ENCODE measurements around the gene MYH7.
A peak's percentile ranks its signal among the peaks of the same experiment; 100 is the strongest.

Gene MYH7

GRCh38 chr14:23447361-23448350 lies 12.2 kb upstream of the MYH7 start:
- no peak for DNase-seq

DNA sequence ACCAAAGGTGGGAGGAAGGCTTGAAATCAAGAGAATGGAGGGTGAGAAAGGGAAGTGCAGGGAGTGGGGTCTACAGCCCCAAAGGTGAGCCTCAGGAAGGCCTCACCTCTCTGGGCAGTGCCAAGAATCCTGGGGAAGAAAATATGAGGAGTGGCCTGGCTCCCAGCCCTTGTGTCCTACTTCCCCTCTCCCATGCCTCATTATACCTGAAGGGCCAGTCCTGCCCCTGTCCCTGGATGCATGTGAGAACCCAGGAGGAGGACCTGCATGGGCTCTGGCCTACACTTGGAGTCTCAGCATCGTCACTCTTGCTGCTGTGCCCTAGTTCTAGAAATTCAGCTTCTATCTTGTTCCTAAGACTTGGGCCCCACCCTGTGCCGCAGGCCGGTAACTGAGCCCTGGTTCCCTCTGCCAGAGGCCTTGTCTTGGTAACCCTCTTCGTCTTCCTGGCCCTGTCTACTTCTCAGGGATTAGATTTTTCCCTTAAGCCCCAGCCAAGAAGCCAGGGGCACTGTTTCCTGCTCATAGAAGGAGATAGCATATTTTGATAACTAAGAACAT lies 10.9 kb upstream of the MYH7 start:
- DNase-seq, result no peak

DNA sequence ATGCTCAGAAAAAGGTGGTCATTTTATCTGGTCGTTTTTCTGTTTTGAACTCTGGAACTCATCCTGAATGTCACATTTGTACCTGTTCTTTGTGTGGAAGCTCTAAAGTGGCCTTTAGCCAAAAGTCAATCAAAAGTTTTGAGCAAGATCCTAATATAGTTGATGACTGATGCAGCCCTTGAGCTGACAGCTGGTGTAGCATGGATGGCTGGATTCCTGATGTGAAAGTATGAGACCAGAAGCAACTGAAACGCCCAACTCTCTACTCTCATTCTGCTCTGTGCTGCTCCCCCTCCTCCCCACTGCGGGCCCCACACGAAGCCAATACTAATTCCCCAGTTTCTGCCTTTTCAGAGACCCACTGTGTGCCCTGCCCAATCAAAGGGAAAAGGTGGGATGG lies 10.3 kb upstream of the MYH7 start:
- no peak for DNase-seq

- no peak for DNase-seq
These were observed 8.9 kb upstream of the MYH7 start for GRCh38 chr14:23444314-23444713.

DNA sequence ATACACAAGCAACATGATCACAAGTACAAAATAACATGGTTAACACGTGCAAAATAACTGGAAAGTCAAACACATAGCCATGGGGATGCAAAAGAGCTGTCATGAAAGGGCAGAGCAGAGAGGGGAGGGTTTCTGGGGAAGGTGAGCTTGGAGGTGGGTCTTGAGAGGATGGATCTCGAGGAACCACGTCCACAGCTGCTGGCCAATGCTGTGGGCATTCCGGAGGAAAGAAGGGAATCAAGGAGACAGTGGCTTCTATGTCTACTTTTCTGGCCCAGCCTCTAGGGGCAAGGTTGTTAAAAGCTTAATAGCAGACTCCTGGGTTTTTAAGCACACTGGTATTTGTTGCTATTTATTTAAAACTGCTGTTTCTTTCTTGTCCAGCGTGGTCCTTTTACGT lies 8.4 kb upstream of the MYH7 start:
- DNase-seq, result no peak

- no peak for DNase-seq
These were observed 8.0 kb upstream of the MYH7 start for GRCh38 chr14:23443411-23443812.

GRCh38 chr14:23442721-23443356 lies 7.4 kb upstream of the MYH7 start:
- DNase-seq, result no peak

DNA sequence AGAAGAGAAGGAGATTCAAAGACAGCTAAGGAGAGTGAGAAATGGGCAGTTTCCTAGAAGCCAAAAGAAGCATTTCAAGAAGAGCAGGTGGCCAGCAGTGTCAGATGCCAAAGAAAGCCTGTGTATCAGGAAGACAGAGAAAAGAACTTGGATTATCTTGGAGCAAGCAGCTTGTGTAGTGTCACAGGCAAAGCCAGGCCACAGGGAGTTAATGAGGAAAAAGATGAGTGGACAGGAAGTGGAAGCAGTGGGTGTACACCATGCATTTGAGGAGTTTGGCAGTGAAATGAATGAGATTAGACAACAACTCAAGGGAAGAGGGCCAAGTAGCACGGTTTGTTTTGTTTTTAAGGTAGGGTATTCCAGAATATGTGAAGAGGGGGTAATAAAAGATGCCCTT lies 5.6 kb upstream of the MYH7 start:
- DNase-seq, result peak in 1 of 4 experiments; percentile 6

DNA sequence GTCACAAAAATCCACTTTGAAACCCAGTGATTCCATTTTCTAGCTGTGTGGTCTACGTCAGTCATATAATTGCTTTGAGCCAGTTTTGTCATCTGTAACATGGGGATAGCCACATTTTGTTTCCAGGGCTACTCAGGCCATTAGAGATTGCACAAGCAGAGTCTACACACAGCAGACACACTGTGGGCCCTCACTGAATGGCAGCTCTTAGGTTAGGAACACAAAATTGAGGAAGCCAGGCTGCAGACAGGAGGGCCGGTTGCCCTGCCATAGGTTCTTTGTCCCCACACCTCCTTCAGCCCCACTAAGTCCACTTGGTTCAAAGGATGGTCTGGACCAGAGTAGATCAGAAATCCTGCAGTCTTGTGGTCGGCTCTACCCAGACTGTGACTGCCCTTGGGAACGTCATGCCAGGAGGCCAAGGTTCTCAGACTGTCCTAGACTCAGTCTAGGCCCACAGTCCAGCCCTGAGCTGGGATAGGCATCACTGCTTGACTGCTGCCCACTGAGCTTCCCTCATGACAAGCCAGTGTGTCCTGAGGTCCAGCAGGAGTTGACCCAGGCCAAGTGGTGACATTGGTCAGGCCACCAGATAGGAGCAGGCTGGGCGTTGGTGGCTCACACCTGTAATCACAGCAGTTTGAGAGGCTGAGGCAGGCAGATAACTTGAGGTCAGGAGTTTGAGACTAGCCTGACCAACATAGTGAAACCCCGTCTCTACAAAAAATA lies 3.8 kb upstream of the MYH7 start:
- no peak for DNase-seq

DNA sequence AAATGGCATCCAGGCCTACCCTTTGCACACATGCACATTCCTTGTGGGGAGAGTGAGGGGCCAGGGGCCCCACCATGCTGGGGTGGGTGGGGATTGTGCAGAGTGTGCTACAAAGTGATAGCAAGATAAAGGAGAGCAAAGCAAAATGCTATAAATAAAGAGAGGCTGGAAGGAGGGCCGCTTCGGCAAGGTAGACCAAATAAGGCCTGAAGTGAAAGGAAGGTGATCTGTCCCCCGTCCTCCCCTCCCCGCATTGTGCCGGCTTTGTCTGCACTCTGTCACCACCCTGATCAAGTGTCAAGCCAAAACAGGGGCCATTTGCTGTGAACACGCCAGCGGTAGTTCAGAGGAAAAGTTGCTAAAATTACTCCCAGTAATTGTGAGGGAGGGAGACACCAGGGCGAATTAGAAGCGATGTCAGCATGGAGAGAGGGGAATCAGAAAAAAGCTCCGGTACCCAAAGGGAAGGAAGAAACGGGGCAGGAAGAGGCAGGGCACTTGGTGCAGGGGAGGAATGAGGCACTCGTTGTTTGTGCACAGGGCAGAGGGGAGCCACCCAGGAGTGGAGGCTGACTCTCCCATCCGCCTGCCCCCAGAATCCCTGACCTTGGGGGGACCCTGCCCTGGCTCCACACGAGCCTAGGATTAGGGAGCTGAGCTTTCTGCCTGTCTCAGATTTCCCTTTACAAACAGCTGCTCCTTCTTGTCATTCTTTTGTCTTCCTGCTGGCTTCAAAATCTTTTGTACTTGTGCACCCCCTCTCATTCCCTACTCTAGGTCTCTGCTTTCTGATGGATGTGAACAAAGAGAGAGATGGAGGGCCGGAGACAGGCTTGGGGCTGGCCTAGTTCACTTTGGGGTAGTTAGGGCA lies 2.9 kb upstream of the MYH7 start:
- no peak for DNase-seq

GRCh38 chr14:23437133-23438100 lies 2.0 kb upstream of the MYH7 start:
- no peak for DNase-seq

DNA sequence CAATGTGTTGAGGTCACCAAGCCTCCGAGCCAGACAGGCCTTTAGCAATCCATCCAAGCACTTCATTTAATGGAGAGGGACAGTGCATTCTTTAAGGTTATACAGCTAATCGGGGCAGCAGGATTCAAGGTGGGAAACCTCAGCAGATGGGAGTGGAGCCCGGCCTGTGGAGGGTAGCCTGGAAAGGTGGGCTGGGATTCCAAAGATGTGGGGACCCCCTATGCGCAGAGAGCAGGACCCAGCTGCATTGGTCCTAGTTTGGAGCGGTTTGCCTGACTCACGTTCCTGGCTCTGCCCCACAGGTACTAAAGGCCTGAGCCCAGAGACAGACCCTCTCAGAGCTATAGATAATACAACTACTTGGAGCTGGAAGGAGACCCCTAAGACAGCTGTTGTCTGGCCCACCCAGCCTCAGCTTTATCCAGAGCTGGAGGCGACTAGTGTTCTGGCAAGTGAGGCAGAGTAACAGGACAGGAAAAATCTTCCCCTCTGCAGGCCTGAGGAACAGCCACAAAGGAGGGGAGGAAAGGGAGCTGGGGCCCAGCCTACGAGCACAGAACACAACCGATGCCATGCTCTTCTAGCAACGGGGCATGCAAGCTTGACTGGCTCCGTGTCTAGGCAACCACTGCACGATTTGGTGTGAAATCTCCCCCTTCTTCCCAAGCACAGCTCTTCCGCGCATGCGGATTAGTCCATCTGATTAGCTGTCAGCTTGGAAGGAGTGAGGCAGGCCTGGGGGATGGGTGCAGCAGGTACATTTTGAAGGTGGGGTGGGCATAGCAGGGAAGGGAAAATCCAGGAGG lies 1.1 kb upstream of the MYH7 start:
- DNase-seq, result no peak

DNA sequence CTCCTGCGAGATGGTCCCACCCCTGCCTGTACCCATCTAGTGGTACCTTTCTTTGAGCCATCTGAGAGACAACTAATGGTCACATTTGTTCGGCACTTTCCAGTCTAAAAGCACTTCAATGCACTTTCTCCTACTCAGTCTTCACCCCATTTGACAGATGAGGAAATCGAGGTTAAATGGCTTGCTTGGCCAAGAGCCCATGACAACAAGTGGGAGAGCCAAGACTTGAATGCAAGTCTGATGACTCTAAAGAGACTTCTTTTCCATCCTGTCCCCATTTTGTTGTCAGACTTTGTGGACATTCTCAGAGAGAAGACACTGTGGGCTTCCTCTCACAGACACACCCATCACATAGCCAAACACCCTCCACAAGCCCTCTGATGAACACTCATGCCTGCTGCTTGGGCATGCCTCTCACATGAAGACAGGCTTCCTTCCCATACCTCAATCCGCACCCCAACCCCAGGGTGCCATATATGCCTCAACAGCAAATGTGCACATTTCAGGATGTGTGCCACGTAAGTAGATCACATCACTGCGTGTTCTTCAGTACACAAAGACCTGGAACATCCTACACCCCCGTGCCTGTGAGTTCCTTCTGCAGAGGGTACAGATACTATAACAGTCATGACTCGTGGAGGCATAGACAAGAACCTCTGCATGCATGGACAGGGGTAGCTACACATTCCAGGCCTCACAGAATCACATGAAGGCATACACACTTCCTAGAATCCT lies 805 bp downstream of the MYH7 start:
- no peak for DNase-seq

- no peak for DNase-seq
These were observed 2.0 kb downstream of the MYH7 start for GRCh38 chr14:23433457-23433856.

DNA sequence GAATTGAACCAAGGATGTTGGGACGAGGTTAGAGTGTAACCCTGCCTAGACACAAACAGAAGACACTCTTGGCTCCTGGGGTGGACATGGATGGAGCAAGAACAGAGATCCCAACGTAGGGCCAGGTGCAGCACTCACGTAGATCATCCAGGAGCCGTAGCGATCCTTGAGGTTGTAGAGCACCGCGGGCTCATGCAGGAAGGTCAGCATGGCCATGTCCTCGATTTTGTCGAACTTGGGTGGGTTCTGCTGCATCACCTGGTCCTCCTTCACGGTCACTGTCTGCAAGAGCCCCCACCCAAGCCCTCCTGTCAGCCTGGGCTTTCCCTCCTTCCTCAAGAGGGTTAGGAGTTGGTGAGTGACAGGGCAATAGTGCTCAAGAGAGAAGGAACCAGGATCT lies 2.5 kb downstream of the MYH7 start:
- DNase-seq, result no peak

DNA sequence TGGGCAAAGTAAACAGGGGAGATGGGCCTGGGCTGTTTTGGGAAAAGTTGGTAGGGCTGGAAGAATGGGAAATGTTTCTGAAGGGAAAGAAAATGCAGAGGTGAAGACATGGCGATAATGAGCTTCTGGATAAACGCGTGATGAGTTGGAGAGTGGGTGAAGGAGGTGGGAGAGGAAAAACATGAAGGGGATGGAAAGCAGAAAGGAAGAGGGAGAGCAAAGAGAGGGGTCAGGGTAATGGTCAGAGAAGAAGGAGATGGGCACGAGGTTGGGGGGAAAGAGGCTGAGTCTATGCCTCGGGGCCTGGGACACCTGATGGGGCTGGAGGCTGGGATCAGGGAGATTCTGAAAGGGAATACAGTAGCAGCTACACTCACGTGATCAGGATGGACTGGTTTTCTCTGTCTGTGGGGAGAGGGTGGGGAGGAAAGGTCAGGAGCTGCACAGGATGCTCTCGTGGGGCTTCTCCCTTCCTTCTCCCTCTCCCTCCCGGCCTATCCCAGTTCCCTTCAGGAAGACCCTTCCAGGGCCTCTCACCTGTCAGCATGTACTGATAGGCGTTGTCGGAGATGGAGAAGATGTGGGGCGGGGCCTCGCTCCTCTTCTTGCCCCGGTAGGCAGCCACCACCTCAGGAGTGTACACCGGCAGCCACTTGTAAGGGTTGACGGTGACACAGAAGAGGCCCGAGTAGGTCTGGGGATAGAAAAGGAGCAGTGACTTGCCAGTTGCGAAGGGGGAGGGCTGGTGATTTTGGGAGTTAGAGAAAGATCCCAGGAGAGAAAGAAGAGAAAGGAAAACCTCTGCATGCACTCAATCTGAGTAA lies 3.1 kb downstream of the MYH7 start:
- no peak for DNase-seq

DNA sequence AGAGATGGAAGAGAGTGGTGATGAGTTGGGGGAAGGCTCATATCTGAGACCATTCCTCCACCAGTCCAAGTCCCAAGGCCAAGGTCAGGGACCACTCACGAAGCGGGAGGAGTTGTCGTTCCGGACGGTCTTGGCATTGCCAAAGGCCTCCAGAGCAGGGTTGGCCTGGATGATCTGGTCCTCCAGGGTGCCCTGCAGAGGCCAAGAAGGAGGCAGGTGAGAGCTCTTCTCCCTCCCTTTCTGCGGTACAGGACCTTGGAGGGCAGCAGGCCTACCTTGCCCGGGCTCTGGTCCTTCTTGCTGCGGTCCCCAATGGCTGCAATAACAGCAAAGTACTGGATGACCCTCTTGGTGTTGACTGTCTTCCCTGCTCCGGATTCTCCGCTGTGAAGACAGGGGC lies 4.0 kb downstream of the MYH7 start:
- no peak for DNase-seq

DNA sequence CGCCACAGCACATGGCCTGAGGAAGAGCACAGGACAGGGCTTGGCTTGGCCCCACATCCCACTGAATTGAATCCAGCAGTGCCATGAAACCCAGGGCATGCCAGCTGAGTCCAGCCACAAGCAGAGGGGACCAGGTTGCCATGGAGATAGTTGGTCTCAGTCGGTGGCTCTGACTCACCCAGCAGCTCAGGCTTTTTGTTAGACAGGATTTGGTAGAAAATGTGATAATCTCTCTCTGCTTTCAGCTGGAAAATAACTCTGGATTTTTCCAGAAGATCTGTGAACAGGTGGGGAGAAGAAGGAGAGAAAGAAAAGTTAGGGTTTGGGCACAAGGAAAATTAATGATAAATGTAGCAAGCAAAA lies 4.8 kb downstream of the MYH7 start:
- no peak for DNase-seq

Data from suppressor macrophage (primary cell).